Measurements from ENCODE around the gene CCL3.

CCL3 gene

DNA sequence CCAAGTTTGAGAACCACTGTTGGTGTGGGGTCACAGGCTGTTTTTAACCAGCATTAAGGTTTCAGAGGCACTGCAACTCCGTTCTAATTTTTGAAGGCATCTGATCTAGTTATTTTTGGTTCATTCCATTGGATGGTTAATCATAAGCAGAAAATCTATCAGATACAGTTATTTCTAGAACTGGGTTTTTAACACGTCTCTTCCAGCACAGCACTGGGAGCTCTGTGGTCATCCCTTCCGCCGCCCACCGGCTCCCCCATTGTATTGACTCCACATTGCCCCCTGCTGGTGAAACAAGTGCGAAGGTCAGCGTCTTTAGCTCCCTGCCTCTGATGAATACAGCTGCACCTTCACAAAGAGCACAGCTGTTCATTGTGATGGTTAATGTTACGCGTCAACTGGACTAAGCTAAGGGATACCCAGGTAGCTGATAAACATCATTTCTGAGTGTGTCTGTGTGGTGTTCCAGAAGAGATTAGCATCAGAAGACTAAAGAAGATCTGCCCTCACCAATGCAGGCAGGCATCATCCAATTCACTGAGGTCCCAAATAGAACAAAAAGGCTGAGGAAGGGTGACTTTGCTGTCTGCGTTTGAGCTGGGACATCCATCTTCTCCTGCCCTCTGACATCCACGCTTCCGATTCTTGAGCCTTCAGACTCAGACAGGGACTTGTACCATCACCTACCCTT is 17.4 kb downstream of the CCL3 start:
- TF ChIP-seq EZH2phosphoT487 (IDR thresholded peaks at IDR 0.05; ENCODE audit: low read depth) = no peak
- TF ChIP-seq, protein P1, sequence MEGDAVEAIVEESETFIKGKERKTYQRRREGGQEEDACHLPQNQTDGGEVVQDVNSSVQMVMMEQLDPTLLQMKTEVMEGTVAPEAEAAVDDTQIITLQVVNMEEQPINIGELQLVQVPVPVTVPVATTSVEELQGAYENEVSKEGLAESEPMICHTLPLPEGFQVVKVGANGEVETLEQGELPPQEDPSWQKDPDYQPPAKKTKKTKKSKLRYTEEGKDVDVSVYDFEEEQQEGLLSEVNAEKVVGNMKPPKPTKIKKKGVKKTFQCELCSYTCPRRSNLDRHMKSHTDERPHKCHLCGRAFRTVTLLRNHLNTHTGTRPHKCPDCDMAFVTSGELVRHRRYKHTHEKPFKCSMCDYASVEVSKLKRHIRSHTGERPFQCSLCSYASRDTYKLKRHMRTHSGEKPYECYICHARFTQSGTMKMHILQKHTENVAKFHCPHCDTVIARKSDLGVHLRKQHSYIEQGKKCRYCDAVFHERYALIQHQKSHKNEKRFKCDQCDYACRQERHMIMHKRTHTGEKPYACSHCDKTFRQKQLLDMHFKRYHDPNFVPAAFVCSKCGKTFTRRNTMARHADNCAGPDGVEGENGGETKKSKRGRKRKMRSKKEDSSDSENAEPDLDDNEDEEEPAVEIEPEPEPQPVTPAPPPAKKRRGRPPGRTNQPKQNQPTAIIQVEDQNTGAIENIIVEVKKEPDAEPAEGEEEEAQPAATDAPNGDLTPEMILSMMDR (IDR thresholded peaks at IDR 0.05; ENCODE audit: low read depth, low read length) = peak; percentile 94
- no peaks in the 10 kb centered on the region for H3K36me3 ChIP-seq (replicated peaks; ENCODE audit: low read depth, low read length)

DNA sequence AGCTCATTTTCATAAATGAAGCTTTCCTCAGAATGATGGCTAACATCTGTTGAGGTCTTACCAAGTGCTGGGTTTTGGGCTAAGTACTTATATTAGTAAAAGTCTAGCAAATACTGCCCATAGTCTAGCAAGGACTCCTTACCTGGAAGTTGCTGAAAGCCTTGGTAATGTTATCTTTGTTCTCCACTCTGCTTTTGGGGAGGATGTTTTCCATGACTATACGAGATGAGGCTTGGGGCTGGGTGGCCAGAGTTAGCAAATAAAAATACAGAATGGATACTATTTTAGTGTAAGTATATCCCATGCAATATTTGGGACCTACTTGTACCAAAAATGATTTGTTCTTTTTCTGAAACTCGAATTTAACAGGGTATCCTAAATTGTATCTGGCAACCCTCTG is 18.2 kb downstream of the CCL3 start:
- H3K4me1 ChIP-seq (ENCODE audit: low read length) = peaks cover 21% of the 10 kb centered on the region

More for the DNA sequence above, 17.4 kb downstream of the CCL3 start:
- Histone ChIP-seq H2AFZ (ENCODE audit: low read depth, low read length) (peak overlapping the region; percentile 84), H3K9me3 (ENCODE audit: insufficient read depth, low read length) (no peaks in the 10 kb centered on the region), H3K9ac (ENCODE audit: low read length) (no peak overlapping the region), H3K4me2 (ENCODE audit: low read length) (peak overlapping the region; percentile 76), H3K27me3 (ENCODE audit: low read depth, low read length) (peaks cover 7% of the 10 kb centered on the region; the same call in 1 of the 2 replicates), H3K79me2 (ENCODE audit: low read length) (no peaks in the 10 kb centered on the region), H4K20me1 (ENCODE audit: insufficient read depth, low read length) (no peaks in the 10 kb centered on the region), H3K4me1 (ENCODE audit: low read length) (peaks cover 21% of the 10 kb centered on the region), H3K27ac (ENCODE audit: low read length) (no peak overlapping the region), H3K4me3 (ENCODE audit: low read length) (peak overlapping the region; percentile 62)

DNA sequence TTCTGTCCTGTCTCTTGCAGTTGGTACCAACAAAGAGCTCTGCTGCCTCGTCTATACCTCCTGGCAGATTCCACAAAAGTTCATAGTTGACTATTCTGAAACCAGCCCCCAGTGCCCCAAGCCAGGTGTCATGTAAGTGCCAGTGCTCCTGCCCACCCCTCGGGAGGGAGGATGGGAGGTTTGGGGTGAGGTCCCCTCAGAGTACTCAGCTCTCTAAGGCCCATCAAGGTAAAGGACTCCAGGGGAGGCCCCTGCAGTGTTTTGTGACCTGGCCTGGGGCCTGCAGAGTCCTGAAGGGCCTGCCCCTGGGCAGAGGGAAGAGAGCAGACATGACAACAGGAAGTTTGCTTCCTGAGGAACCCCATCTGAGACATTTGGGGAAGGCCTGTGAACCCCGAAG is 19.5 kb downstream of the CCL3 start:
- Histone ChIP-seq H3K79me2 (ENCODE audit: low read length) (no peaks in the 10 kb centered on the region), H3K4me3 (ENCODE audit: low read length) (no peak overlapping the region), H3K36me3 (replicated peaks; ENCODE audit: low read depth, low read length) (no peaks in the 10 kb centered on the region), H4K20me1 (ENCODE audit: insufficient read depth, low read length) (no peaks in the 10 kb centered on the region), H3K9ac (ENCODE audit: low read length) (no peak overlapping the region), H2AFZ (ENCODE audit: low read depth, low read length) (no peak overlapping the region), H3K27ac (ENCODE audit: low read length) (no peak overlapping the region), H3K4me2 (ENCODE audit: low read length) (no peak overlapping the region), H3K4me1 (ENCODE audit: low read length) (peaks cover 21% of the 10 kb centered on the region), H3K27me3 (ENCODE audit: low read depth, low read length) (peaks cover 20% of the 10 kb centered on the region), H3K9me3 (ENCODE audit: insufficient read depth, low read length) (no peaks in the 10 kb centered on the region)
- TF ChIP-seq, protein P1 (IDR thresholded peaks at IDR 0.05; ENCODE audit: low read depth, low read length) = no peak
- no peak for TF ChIP-seq EZH2phosphoT487 (IDR thresholded peaks at IDR 0.05; ENCODE audit: low read depth)

More for the DNA sequence above, 18.2 kb downstream of the CCL3 start:
- Histone ChIP-seq H3K27ac (ENCODE audit: low read length) (no peak overlapping the region), H3K4me2 (ENCODE audit: low read length) (no peak overlapping the region), H3K36me3 (replicated peaks; ENCODE audit: low read depth, low read length) (no peaks in the 10 kb centered on the region), H4K20me1 (ENCODE audit: insufficient read depth, low read length) (no peaks in the 10 kb centered on the region), H3K27me3 (ENCODE audit: low read depth, low read length) (peaks cover 11% of the 10 kb centered on the region), H2AFZ (ENCODE audit: low read depth, low read length) (no peak overlapping the region; the same call in 1 of the 2 replicates), H3K9me3 (ENCODE audit: insufficient read depth, low read length) (no peaks in the 10 kb centered on the region), H3K9ac (ENCODE audit: low read length) (no peak overlapping the region), H3K79me2 (ENCODE audit: low read length) (no peaks in the 10 kb centered on the region), H3K4me3 (ENCODE audit: low read length) (no peak overlapping the region)
- no peak for TF ChIP-seq EZH2phosphoT487 (IDR thresholded peaks at IDR 0.05; ENCODE audit: low read depth)
- TF ChIP-seq, protein P1 (IDR thresholded peaks at IDR 0.05; ENCODE audit: low read depth, low read length) = no peak

DNA sequence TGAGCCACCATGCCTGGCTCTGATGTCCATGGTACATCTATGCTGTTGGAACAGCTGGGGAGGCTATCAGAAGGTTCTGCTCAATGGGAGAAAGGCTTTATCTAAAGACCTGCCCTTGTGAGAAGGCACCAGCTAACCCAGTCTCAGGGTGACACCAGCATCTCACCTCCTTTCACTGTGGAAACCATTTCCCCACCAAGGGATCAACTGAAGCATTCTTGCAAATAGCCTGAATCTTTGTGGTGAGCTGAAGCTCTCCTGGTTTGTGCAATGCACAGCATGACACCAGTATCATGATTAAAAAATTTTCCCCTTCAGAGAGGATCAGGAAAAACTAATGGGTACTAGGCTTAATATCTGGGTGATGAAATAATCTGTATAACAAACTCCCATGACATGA is 20.8 kb downstream of the CCL3 start:
- H3K4me1 ChIP-seq (ENCODE audit: low read length) = peaks cover 14% of the 10 kb centered on the region
- no peak overlapping the region for H2AFZ ChIP-seq (ENCODE audit: low read depth, low read length)
- no peaks in the 10 kb centered on the region for H3K36me3 ChIP-seq (replicated peaks; ENCODE audit: low read depth, low read length)
- TF ChIP-seq EZH2phosphoT487 (IDR thresholded peaks at IDR 0.05; ENCODE audit: low read depth) = no peak
- peaks cover 20% of the 10 kb centered on the region for H3K27me3 ChIP-seq (ENCODE audit: low read depth, low read length)
- no peaks in the 10 kb centered on the region for H3K79me2 ChIP-seq (ENCODE audit: low read length)
- H4K20me1 ChIP-seq (ENCODE audit: insufficient read depth, low read length) = no peaks in the 10 kb centered on the region
- no peak overlapping the region for H3K4me2 ChIP-seq (ENCODE audit: low read length)
- H3K27ac ChIP-seq (ENCODE audit: low read length) = no peak overlapping the region
- no peak overlapping the region for H3K4me3 ChIP-seq (ENCODE audit: low read length)
- no peak overlapping the region for H3K9ac ChIP-seq (ENCODE audit: low read length)
- H3K9me3 ChIP-seq (ENCODE audit: insufficient read depth, low read length) = no peaks in the 10 kb centered on the region
